ENCODE data around the gene SRRM4.

The SRRM4 gene

GRCh38 chr12:119154435-119154818, 173.1 kb downstream of the SRRM4 start:
- TF ChIP-seq, protein P1, sequence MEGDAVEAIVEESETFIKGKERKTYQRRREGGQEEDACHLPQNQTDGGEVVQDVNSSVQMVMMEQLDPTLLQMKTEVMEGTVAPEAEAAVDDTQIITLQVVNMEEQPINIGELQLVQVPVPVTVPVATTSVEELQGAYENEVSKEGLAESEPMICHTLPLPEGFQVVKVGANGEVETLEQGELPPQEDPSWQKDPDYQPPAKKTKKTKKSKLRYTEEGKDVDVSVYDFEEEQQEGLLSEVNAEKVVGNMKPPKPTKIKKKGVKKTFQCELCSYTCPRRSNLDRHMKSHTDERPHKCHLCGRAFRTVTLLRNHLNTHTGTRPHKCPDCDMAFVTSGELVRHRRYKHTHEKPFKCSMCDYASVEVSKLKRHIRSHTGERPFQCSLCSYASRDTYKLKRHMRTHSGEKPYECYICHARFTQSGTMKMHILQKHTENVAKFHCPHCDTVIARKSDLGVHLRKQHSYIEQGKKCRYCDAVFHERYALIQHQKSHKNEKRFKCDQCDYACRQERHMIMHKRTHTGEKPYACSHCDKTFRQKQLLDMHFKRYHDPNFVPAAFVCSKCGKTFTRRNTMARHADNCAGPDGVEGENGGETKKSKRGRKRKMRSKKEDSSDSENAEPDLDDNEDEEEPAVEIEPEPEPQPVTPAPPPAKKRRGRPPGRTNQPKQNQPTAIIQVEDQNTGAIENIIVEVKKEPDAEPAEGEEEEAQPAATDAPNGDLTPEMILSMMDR (IDR thresholded peaks at IDR 0.05; ENCODE audit: low read depth, low read length, missing control alignments): no peak
- DNase-seq: no peak
- no peak overlapping the region for H3K4me3 ChIP-seq (ENCODE audit: low read depth, low read length)
- H3K27me3 ChIP-seq (replicated peaks): no peaks in the 10 kb centered on the region
- in situ Hi-C loops (cut with HindIII; ENCODE audit: low pct_ligation_motif_present, low sequenced_read_pairs): no loop called here
- no peaks in the 10 kb centered on the region for H3K36me3 ChIP-seq (replicated peaks)
- no peak overlapping the region for H3K27ac ChIP-seq

DNA sequence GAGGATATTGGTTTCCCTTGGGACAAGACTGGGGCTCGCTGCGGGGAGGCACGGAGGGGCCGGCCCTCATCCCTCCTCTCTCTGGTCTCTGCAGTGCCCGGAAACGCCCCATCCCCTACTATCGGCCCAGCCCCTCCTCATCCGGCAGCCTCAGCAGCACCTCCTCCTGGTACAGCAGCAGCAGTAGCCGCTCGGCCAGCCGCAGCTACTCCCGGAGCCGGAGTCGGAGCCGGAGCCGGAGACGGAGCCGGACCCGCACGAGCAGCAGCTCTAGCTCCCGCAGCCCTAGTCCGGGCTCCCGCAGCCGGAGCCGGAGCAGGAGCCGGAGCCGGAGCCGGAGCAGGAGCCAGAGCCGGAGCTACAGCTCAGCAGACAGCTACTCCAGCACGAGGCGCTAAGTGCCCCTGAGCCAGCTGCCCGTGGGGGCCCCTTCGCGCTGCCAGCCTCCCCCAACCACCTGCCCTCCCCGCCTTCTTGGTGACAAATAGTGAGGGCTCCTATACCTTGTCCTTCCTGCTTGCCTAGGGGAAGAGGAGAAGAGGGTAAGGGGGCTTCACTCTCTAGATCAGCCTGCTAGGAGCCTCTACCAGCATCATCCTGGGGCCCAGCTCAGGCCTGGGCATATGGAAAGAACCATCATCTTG, 175.2 kb downstream of the SRRM4 start:
- Histone ChIP-seq H3K36me3 (replicated peaks) (no peaks in the 10 kb centered on the region), H3K27ac (no peak overlapping the region), H3K4me3 (ENCODE audit: low read depth, low read length) (no peak overlapping the region), H3K27me3 (replicated peaks) (no peaks in the 10 kb centered on the region)
- in situ Hi-C loops (cut with HindIII; ENCODE audit: low pct_ligation_motif_present, low sequenced_read_pairs): no loop called here
- no peak for DNase-seq
- TF ChIP-seq, protein P1 (IDR thresholded peaks at IDR 0.05; ENCODE audit: low read depth, low read length, missing control alignments): peak; percentile 18

DNA sequence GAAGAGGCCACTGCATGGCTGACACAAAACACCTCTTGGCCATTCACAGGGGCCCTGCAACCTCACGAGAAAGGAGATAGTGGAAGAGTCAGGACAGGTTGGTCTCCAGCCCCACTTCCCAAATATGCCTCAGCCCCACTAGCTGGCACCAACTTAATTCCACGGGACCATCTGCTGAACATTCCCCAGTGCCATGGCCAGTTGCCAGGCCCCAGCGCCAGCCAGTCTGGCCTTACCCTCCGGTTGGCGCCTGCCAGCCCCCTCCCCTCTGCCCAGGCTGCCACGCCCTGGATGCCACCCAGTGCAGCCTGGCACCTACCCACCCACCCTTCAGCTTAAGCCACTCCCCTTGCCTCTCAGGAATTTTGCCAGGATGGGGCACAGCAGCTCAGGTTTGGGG, 176.2 kb downstream of the SRRM4 start:
- in situ Hi-C loops (cut with HindIII; ENCODE audit: low pct_ligation_motif_present, low sequenced_read_pairs): no loop called here
- H3K36me3 ChIP-seq (replicated peaks): no peaks in the 10 kb centered on the region
- H3K27me3 ChIP-seq (replicated peaks): no peaks in the 10 kb centered on the region
- no peak overlapping the region for H3K27ac ChIP-seq
- no peak overlapping the region for H3K4me3 ChIP-seq (ENCODE audit: low read depth, low read length)
- DNase-seq: no peak
- TF ChIP-seq, protein P1 (IDR thresholded peaks at IDR 0.05; ENCODE audit: low read depth, low read length, missing control alignments): no peak

GRCh38 chr12:119157978-119158377, 176.6 kb downstream of the SRRM4 start:
- TF ChIP-seq, protein P1 (IDR thresholded peaks at IDR 0.05; ENCODE audit: low read depth, low read length, missing control alignments): no peak
- no peaks in the 10 kb centered on the region for H3K36me3 ChIP-seq (replicated peaks)
- no peak overlapping the region for H3K4me3 ChIP-seq (ENCODE audit: low read depth, low read length)
- in situ Hi-C loops (cut with HindIII; ENCODE audit: low pct_ligation_motif_present, low sequenced_read_pairs): no loop called here
- H3K27ac ChIP-seq: no peak overlapping the region
- H3K27me3 ChIP-seq (replicated peaks): no peaks in the 10 kb centered on the region
- DNase-seq: no peak

- no peak for DNase-seq
- TF ChIP-seq, protein P1 (IDR thresholded peaks at IDR 0.05; ENCODE audit: low read depth, low read length, missing control alignments): no peak
- H3K27ac ChIP-seq: no peak overlapping the region
- H3K36me3 ChIP-seq (replicated peaks): no peaks in the 10 kb centered on the region
- in situ Hi-C loops (cut with HindIII; ENCODE audit: low pct_ligation_motif_present, low sequenced_read_pairs): no loop called here
- H3K4me3 ChIP-seq (ENCODE audit: low read depth, low read length): no peak overlapping the region
- no peaks in the 10 kb centered on the region for H3K27me3 ChIP-seq (replicated peaks)
Measured at GRCh38 chr12:119158402-119158801, 177.1 kb downstream of the SRRM4 start.

- DNase-seq: no peak
- in situ Hi-C loops (cut with HindIII; ENCODE audit: low pct_ligation_motif_present, low sequenced_read_pairs): no loop called here
- no peak overlapping the region for H3K4me3 ChIP-seq (ENCODE audit: low read depth, low read length)
- H3K27me3 ChIP-seq (replicated peaks): no peaks in the 10 kb centered on the region
- H3K36me3 ChIP-seq (replicated peaks): no peaks in the 10 kb centered on the region
- TF ChIP-seq, protein P1 (IDR thresholded peaks at IDR 0.05; ENCODE audit: low read depth, low read length, missing control alignments): no peak
- no peak overlapping the region for H3K27ac ChIP-seq
Measured at GRCh38 chr12:119159844-119160243, 178.5 kb downstream of the SRRM4 start.
